ENCODE data around the gene CERS6. TPM values are rescaled to one million over a fixed set of nuclear protein-coding genes. Genes with fewer than 3 reads are reported as not detected.

CERS6 gene
- total RNA-seq, 2 experiments from 2014 or later = 7.4 to 8.4 TPM

- Mint-ChIP-seq H3K9me3 (peaks cover 2% of the 10 kb centered on the region), H3K36me3 (ENCODE audit: low read depth) (peaks cover 3% of the 10 kb centered on the region), H3K4me3 (no peak overlapping the region)
Measured at GRCh38 chr2:168522446-168522845, 66.4 kb downstream of the CERS6 start.

DNA sequence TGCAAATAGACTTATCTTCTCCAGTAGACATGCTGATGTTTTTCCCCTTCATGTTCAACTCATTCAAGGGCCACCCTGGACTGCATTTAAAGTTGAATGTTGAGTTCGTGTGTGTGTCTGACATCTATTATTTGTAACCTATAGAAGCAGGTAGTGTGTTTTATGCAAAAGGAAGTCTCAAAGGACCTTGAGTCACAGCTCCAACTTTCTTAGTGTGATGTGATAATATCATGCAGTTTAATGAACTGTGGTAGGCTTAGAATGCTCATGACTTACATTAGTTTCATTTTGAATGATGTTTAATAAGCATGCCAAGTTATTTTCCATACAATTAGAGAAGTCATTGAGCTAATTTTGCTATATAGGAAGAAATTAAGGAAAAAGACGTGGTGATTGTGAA is 67.9 kb downstream of the CERS6 start:
- Mint-ChIP-seq H3K9me3 (peaks cover 2% of the 10 kb centered on the region), H3K4me3 (no peak overlapping the region), H3K27ac (no peak overlapping the region), H3K36me3 (ENCODE audit: low read depth) (peaks cover 3% of the 10 kb centered on the region), H3K27me3 (no peaks in the 10 kb centered on the region), H3K4me1 (peaks cover 2% of the 10 kb centered on the region)
- ChIA-PET CTCF (no interaction called here), POLR2A (no interaction called here)
- no peak for DNase-seq

More at GRCh38 chr2:168522446-168522845, 66.4 kb downstream of the CERS6 start:
- H3K27me3 Mint-ChIP-seq = no peaks in the 10 kb centered on the region
- ChIA-PET POLR2A (no interaction called here), CTCF (no interaction called here)
- H3K4me1 Mint-ChIP-seq = peaks cover 2% of the 10 kb centered on the region
- no peak for DNase-seq
- H3K27ac Mint-ChIP-seq = no peak overlapping the region

- Mint-ChIP-seq H3K36me3 (ENCODE audit: low read depth) (peaks cover 3% of the 10 kb centered on the region), H3K27me3 (no peaks in the 10 kb centered on the region), H3K27ac (no peak overlapping the region), H3K4me1 (peaks cover 2% of the 10 kb centered on the region), H3K4me3 (no peak overlapping the region), H3K9me3 (peaks cover 2% of the 10 kb centered on the region)
- ChIA-PET POLR2A (no interaction called here), CTCF (no interaction called here)
- DNase-seq = no peak
Measured at GRCh38 chr2:168525020-168525419, 68.9 kb downstream of the CERS6 start.

DNA sequence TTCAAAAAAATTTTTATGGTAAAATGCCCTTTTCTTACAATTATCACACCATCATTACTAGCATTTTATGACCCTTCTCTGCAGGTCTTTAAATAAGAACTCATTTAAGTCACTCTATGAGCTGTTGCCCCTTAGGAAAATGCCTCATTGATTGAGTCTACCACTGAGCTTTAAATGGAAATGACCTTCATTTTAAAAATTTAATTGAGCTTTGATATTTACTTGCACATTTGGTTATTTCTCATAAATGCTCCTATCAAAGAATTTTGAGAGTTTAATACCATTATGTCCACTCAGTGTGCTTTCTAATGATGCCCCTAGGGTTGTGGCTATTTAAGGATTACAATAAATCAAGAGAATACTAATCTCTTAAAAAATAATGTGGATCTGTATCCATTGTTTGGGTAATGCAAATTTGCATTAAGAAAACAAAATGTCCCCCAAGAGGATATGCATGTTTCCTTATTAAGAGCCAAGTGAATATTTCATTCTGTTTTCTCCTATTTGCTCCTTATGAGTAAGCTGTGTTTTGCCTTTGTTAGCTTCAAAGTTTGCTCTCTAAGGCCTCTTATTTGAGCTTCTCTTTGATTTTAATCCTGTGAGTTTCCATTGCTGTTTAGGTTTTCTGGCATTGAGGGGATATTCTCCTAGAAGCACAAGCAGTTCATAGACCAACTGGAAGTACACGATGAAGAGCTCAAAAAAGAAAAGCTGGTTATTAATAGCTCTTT is 69.8 kb downstream of the CERS6 start:
- no peak for DNase-seq
- H3K9me3 Mint-ChIP-seq = peaks cover 2% of the 10 kb centered on the region
- peaks cover 3% of the 10 kb centered on the region for H3K4me1 Mint-ChIP-seq
- H3K36me3 Mint-ChIP-seq (ENCODE audit: low read depth) = peaks cover 3% of the 10 kb centered on the region
- no peaks in the 10 kb centered on the region for H3K27me3 Mint-ChIP-seq
- ChIA-PET POLR2A (no interaction called here), CTCF (no interaction called here)
- no peak overlapping the region for H3K4me3 Mint-ChIP-seq
- H3K27ac Mint-ChIP-seq = no peak overlapping the region

DNA sequence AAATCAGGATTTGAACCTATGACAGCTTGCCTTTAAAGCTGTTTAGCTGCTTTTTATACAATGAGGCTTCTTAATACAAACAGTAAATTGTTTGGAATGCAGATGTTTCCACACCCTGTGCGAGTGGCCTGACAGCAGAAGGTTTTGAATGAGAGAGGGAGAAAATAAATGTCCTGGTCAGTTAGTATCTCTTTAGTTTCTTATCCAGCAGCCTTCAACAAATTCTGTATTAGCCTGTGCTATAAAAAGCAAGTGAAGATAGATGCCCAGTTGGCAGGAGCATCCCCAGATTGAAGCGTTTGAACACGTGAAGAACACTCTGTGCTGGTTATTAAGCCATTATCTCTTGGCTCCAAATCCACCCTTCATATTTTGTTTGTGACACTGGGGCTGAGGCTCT is 70.6 kb downstream of the CERS6 start:
- no peak overlapping the region for H3K27ac Mint-ChIP-seq
- no peak overlapping the region for H3K4me3 Mint-ChIP-seq
- H3K4me1 Mint-ChIP-seq = peaks cover 7% of the 10 kb centered on the region
- H3K9me3 Mint-ChIP-seq = peaks cover 2% of the 10 kb centered on the region
- POLR2A ChIA-PET = no interaction called here
- DNase-seq = no peak
- H3K27me3 Mint-ChIP-seq = no peaks in the 10 kb centered on the region
- CTCF ChIA-PET = no interaction called here
- peaks cover 3% of the 10 kb centered on the region for H3K36me3 Mint-ChIP-seq (ENCODE audit: low read depth)

DNA sequence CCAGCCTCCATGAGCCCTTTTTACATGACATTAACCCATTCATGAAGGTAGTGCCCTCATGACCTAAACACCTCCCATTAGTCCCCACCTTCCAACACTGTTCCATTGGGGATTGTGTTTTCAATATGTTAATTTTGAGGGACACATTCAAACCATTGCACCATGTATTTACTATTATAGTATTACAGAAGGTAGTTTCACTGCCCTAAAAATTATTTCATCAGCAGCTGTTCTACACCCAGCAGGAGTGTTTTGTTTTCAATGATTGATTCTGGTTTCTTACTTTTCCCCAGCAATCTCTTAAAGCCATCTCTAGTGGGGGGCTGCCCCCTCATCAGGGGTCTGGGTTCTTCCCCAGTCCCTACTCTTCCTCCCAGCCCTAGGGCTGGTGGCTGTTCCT is 71.9 kb downstream of the CERS6 start:
- peaks cover 7% of the 10 kb centered on the region for H3K4me1 Mint-ChIP-seq
- ChIA-PET POLR2A (no interaction called here), CTCF (no interaction called here)

GRCh38 chr2:168528469-168528868 is 72.4 kb downstream of the CERS6 start:
- DNase-seq = no peak
- peaks cover 9% of the 10 kb centered on the region for H3K4me1 Mint-ChIP-seq

More for the DNA sequence above, 71.9 kb downstream of the CERS6 start:
- no peak for DNase-seq
- no peaks in the 10 kb centered on the region for H3K27me3 Mint-ChIP-seq
- peaks cover 3% of the 10 kb centered on the region for H3K36me3 Mint-ChIP-seq (ENCODE audit: low read depth)
- H3K9me3 Mint-ChIP-seq = peaks cover 2% of the 10 kb centered on the region
- H3K27ac Mint-ChIP-seq = no peak overlapping the region
- no peak overlapping the region for H3K4me3 Mint-ChIP-seq

DNA sequence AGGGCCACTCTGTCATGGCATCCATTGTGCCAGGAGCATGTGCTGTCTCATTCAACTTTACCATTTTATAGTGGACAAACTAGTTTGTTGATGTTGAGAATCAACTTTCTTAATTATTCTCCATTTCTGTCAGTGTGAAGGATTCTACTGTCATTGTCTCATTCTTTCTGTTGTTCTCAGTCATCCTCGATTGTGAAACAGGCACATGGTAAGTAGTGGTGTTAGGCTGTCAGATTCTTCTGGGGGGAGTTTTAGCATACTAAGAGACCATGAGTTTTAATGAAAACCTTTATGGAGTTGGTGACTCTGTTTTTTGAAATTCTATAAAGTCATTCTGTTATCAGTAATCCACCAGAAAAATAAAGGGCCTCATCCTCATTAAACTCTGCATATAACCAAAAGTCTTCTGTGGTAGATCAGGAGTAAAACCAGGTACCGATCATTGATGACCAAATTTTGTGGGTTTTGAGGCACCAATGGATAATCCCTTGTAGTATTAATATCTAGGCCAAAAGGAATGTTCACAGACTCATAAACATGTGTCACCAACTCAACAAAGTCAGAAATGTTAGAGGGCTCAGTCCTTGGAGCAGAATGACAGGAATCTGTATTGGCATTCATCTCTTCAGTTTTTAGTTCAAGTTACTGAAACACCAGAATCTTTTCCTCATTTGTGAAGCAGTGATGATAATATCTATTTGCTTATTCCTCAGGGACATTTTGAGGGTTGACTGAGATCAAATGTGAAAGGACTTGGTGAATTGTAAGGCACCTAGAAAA is 73.2 kb downstream of the CERS6 start:
- H3K27ac Mint-ChIP-seq = no peak overlapping the region
- no peak for DNase-seq
- ChIA-PET POLR2A (no interaction called here), CTCF (no interaction called here)
- H3K4me3 Mint-ChIP-seq = no peak overlapping the region
- no peaks in the 10 kb centered on the region for H3K27me3 Mint-ChIP-seq
- H3K4me1 Mint-ChIP-seq = peaks cover 14% of the 10 kb centered on the region
- peaks cover 3% of the 10 kb centered on the region for H3K36me3 Mint-ChIP-seq (ENCODE audit: low read depth)
- peaks cover 2% of the 10 kb centered on the region for H3K9me3 Mint-ChIP-seq

More at GRCh38 chr2:168528469-168528868, 72.4 kb downstream of the CERS6 start:
- ChIA-PET POLR2A (no interaction called here), CTCF (no interaction called here)
- peaks cover 3% of the 10 kb centered on the region for H3K36me3 Mint-ChIP-seq (ENCODE audit: low read depth)
- peaks cover 2% of the 10 kb centered on the region for H3K9me3 Mint-ChIP-seq
- H3K27ac Mint-ChIP-seq = no peak overlapping the region
- H3K4me3 Mint-ChIP-seq = no peak overlapping the region
- H3K27me3 Mint-ChIP-seq = no peaks in the 10 kb centered on the region

DNA sequence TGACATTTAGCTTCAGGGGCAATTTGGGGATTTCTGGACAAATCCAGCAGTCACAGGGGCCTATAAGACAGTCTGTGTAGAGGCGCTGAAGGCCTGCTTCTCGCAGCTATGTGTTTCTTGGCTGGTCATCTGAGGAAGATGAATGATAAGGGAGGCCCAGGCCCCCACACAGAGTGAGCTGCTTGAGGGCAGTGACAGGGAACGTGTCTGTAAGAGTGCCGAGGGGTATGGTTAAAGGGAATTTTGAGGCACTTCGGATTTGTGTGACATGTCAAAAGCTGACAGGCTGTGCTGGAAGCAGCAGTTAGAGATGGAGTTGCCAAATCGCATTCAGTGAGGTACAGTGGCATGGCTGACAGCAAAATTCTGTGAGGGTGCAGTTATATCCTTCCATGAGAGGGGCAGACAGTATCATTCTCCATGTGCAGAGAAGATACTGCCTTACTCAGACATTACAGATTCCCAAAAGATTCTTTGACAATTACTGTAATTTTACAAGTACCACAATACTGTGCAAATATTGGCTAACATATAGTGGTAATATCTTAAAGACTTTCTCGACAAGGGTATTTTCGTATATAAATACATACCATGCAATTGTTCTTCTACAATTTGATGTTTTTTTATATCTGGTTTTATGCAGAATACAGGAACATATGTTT is 74.0 kb downstream of the CERS6 start:
- POLR2A ChIA-PET = no interaction called here
- H3K4me3 Mint-ChIP-seq = no peak overlapping the region
- H3K27ac Mint-ChIP-seq = no peak overlapping the region
- H3K9me3 Mint-ChIP-seq = no peaks in the 10 kb centered on the region
- peaks cover 3% of the 10 kb centered on the region for H3K36me3 Mint-ChIP-seq (ENCODE audit: low read depth)
- DNase-seq = no peak
- CTCF ChIA-PET = no interaction called here
- H3K27me3 Mint-ChIP-seq = no peaks in the 10 kb centered on the region
- H3K4me1 Mint-ChIP-seq = peaks cover 18% of the 10 kb centered on the region

GRCh38 chr2:168530982-168531622 is 75.0 kb downstream of the CERS6 start:
- H3K4me1 Mint-ChIP-seq = peaks cover 18% of the 10 kb centered on the region
- POLR2A ChIA-PET = no interaction called here
- peaks cover 3% of the 10 kb centered on the region for H3K36me3 Mint-ChIP-seq (ENCODE audit: low read depth)
- CTCF ChIA-PET = no interaction called here
- H3K9me3 Mint-ChIP-seq = no peaks in the 10 kb centered on the region
- no peaks in the 10 kb centered on the region for H3K27me3 Mint-ChIP-seq
- H3K4me3 Mint-ChIP-seq = no peak overlapping the region
- no peak overlapping the region for H3K27ac Mint-ChIP-seq
- no peak for DNase-seq

- POLR2A ChIA-PET = no interaction called here
Measured at GRCh38 chr2:168534926-168535325, 78.9 kb downstream of the CERS6 start.

DNA sequence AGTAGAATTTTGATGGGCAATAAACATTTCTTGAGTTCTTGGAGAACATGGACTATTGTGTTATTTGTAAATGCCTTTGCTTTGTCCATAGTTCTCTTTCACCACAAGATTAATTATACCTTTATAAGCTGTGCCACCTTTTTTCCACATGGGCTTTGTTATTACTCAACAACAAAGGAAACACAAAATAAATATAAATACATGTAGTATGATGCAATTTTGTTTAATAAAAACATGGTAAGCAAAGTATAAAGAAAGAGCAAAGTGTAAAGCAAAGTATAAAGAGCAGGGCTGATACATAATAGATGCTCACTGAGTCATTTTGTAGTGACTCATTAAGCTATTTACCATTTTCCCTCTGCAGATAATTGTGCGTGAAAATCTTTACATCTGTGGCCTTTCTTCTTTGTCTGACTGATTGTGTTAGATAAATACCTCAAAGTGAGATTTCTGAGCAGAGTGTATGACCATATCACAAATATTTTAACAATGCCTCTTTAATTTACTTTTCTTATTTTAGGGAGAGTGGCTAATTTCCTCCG is 80.9 kb downstream of the CERS6 start:
- CTCF ChIA-PET = no interaction called here
- H3K27ac Mint-ChIP-seq = no peak overlapping the region
- H3K27me3 Mint-ChIP-seq = no peaks in the 10 kb centered on the region
- no peak overlapping the region for H3K4me3 Mint-ChIP-seq
- no peak for DNase-seq
- H3K36me3 Mint-ChIP-seq (ENCODE audit: low read depth) = peaks cover 24% of the 10 kb centered on the region
- POLR2A ChIA-PET = no interaction called here
- H3K9me3 Mint-ChIP-seq = peaks cover 20% of the 10 kb centered on the region
- H3K4me1 Mint-ChIP-seq = peaks cover 38% of the 10 kb centered on the region

More at GRCh38 chr2:168534926-168535325, 78.9 kb downstream of the CERS6 start:
- Mint-ChIP-seq H3K4me3 (no peak overlapping the region), H3K27me3 (no peaks in the 10 kb centered on the region), H3K27ac (no peak overlapping the region), H3K4me1 (peaks cover 42% of the 10 kb centered on the region), H3K36me3 (ENCODE audit: low read depth) (peaks cover 9% of the 10 kb centered on the region), H3K9me3 (peaks cover 6% of the 10 kb centered on the region)
- DNase-seq = no peak
- CTCF ChIA-PET = no interaction called here

- Mint-ChIP-seq H3K27me3 (no peaks in the 10 kb centered on the region), H3K4me3 (no peak overlapping the region), H3K4me1 (peaks cover 37% of the 10 kb centered on the region), H3K27ac (no peak overlapping the region), H3K36me3 (ENCODE audit: low read depth) (peaks cover 24% of the 10 kb centered on the region), H3K9me3 (peaks cover 22% of the 10 kb centered on the region)
- ChIA-PET POLR2A (no interaction called here), CTCF (no interaction called here)
- DNase-seq = no peak
Measured at GRCh38 chr2:168538133-168538532, 82.1 kb downstream of the CERS6 start.
